MG63 (cell line): ENCODE results near the gene BEGAIN. TPM values are rescaled to one million over a fixed set of nuclear protein-coding genes. Genes with fewer than 3 reads are reported as not detected.

Source experiments
- DNase-seq: peaks from one replicate; pipeline ENCODE4 v3.0.0-alpha.2; 2020
- H3K27me3 ChIP-seq: fragments of 250-450 bp; sonication (Bioruptor Pico); 2 replicates; pipeline ENCODE4 v1.5.1; 2020; ENCODE audit warnings: mild to moderate bottlenecking, moderate library complexity
- H3K36me3 ChIP-seq: fragments of 250-450 bp; sonication (Bioruptor Pico); 2 replicates; pipeline ENCODE4 v1.5.1; 2020; ENCODE audit warnings: mild to moderate bottlenecking, moderate library complexity
- H3K4me3 ChIP-seq: fragments of 250-450 bp; sonication (Bioruptor Pico); 2 replicates; pipeline ENCODE4 v1.5.1; 2020; ENCODE audit warnings: mild to moderate bottlenecking, moderate library complexity
- H3K9me3 ChIP-seq: fragments of 250-450 bp; sonication (Bioruptor Pico); 2 replicates; pipeline ENCODE4 v1.5.1; 2020; ENCODE audit warnings: mild to moderate bottlenecking, moderate library complexity
- total RNA-seq: library from RNA; depleted of rRNA; stranded (reverse); fragments of >200 nt; shearing (Covaris generic); gene quantifications from 2 replicates; pipeline ENCODE4 v1.2.3, GENCODE V29; 2014; ENCODE audit warnings: low replicate concordance

The BEGAIN gene
- total RNA-seq, 1 experiment from 2014 or later = 2.3 TPM

DNA sequence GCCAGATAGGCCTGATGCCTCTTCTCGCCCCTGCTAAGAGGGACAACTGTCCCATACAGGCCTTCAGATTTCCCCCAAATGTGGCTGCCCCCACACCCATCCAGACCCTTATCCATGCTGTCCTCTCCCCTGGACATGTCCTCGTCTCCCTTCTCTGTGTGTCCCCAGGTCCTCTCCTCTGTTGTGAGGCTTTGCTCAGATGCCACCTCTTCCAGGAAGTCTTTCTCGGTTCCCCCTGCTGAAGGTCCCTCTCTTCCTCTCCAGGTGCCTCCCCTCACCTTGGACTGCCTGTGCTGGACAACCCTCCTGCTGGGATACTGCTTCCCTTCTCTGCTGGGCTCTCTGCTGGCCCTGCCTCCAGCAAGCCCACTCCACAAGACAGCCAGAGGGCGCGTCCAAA is 33.7 kb downstream of the BEGAIN start:
- H3K4me3 ChIP-seq = no peak overlapping the region
- no peaks in the 10 kb centered on the region for H3K27me3 ChIP-seq
- no peaks in the 10 kb centered on the region for H3K9me3 ChIP-seq
- no peak for DNase-seq
- H3K36me3 ChIP-seq = no peaks in the 10 kb centered on the region

DNA sequence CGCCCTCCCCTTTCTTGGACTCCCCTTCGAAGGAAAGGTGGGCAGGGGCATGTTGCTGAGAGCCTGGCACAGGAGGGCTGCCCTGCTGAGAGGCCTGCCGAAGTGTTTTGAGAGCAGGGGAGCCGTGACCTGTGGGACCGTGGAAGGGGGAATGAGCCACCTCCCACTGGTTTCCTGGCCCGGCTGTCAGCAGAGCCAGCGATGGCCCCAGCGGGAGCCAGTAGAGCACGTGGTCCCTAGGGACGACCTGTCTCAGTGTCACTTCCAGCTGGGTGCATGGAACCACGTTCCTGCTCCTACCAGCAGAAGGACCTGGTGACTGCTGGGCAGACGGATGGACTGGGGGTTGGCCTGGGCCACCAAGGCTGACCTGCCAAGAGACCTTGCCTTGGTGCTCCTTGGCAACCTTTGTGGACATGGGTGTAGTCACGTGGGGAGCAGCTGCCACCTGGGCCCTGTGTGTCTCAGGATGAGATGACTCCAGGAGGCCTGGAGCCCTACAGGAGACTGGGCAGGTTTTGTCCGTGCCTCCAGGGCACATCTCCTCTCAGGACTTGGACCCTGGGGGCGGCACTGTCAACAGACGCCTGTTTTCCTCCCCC is 34.6 kb downstream of the BEGAIN start:
- Histone ChIP-seq H3K36me3 (no peaks in the 10 kb centered on the region), H3K9me3 (no peaks in the 10 kb centered on the region), H3K27me3 (no peaks in the 10 kb centered on the region), H3K4me3 (no peak overlapping the region)
- DNase-seq = no peak

DNA sequence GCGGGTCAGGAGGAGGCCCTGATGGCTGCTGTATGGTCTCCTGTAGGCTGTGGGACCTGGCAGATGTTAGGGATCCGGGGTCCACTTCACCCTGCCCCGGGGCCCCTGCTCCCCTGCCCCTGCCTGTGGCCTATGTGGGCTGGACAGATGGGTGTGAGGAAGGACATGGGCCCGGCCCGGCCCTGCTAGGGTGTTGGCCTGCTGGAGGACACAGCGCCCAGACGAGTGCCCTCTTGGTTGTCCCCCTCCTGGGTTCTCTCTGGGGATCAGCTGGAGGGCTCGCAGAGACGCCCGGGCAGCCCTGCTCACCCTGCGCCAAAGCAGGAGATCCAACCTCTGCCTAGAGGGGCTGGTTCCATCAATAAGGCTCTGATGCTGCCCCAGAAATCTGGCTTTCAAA is 36.2 kb downstream of the BEGAIN start:
- H3K4me3 ChIP-seq = no peak overlapping the region
- no peaks in the 10 kb centered on the region for H3K27me3 ChIP-seq

DNA sequence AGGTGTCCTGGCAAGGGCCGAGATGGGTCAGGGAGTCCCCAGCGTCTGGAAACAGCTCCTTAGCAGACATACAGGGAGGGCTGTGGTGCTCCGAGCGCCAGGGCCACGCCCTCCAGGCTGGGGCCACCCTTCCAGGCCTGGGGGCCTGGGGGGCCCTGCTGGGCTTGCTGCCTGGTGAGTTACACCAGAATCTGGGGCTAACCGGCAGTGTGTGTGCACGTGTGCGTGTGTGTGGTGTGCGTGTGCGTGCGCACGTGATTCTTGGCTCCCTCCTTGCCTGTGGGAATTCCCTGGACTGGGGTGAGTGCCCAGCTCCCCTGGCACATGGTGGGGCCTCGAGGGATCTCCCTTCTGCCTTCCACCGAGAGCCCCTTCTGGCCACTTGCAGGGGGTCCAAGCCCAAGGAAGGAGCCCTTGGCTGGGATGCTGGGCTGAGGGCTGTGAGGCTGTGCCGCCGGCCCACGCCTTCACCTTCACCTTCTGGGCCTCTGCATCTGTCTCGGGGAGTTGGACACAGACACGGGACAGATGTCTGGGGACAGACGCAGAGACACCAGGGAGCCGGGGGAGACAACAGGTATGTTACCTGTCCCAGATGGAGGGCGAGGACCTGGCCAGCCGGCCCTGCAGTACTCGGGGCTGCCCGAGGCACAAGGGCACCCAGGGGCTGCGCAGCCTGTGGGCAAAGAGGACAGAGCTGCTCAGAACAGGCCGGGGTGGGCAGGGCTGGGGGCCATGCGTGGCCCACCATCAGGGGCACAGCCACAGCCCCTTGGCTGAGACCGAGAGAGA is 37.2 kb downstream of the BEGAIN start:
- no peak for DNase-seq
- Histone ChIP-seq H3K27me3 (no peaks in the 10 kb centered on the region), H3K36me3 (no peaks in the 10 kb centered on the region), H3K9me3 (no peaks in the 10 kb centered on the region), H3K4me3 (no peak overlapping the region)

More for the DNA sequence above, 36.2 kb downstream of the BEGAIN start:
- H3K36me3 ChIP-seq = no peaks in the 10 kb centered on the region
- no peaks in the 10 kb centered on the region for H3K9me3 ChIP-seq
- DNase-seq = no peak

DNA sequence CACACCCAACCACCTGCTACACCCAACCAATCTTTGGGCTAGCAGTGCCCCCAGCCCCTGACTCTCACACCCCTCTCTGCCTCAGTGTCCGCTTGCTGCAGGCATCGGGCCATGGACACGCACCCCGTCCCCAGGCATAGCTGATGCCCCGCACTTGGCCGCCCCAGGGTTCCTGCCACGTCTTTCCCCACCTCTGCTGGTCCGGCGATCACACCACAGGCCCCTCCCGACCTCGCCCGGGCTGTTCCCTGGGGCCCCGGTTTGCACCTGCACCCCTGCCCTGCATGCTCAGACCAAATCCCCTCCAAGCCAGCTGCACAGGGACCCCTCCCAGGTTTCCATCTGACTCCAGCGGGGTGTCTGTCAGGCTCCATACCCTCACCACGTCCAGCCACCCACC is 38.3 kb downstream of the BEGAIN start:
- DNase-seq = no peak
- no peaks in the 10 kb centered on the region for H3K27me3 ChIP-seq
- H3K36me3 ChIP-seq = no peaks in the 10 kb centered on the region
- H3K4me3 ChIP-seq = no peak overlapping the region
- no peaks in the 10 kb centered on the region for H3K9me3 ChIP-seq

DNA sequence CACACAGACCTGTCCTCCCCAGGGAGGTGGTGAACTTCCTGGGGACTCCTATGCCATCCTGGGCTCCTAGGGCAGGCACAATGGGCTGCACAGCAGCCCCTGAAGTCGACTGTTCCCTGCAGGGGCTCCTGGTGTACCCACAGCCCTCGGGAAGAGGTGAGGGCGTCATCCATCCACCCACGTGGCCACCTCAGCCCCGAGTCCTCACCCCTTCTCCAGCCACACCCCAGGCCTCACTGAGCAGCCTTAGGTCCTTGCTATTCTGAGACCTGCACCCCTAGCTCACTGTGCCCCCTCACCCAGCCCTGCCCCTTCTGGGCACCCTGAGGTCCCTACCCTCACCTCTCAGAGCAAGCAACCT is 38.9 kb downstream of the BEGAIN start:
- no peaks in the 10 kb centered on the region for H3K9me3 ChIP-seq
- no peaks in the 10 kb centered on the region for H3K36me3 ChIP-seq
- DNase-seq = no peak
- no peak overlapping the region for H3K4me3 ChIP-seq
- H3K27me3 ChIP-seq = no peaks in the 10 kb centered on the region

DNA sequence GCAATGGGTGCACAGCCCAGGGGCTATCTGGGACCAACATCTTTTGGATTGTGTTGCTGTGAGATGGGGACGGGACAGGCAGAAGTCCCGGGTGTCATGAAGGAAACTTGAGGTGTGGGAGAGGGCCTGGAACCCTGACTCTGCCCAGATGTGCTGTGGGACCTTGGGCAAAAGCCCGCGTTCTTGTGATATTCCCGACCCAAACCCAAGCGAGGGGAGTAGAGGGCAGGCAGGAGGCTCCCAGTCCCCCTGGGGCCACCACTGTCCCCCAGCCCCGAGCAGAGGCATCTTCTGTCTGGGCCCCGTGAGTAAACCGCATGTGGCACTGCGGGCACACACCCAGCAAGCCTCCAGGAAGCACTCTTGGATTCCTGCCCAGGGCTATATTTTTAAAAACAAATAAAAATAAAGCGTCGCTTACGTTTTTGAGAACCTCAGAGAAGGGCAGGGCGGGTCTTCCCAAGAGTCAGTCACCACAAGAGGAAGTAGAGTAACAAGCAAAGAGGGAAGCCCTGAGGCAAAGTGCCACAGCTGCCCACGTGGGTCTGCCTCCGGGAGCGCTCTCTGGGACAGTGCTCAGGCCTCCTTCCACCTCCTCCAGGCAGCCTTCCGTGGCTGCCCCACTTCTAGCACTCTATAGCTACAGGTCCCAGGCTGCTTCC is 39.5 kb downstream of the BEGAIN start:
- no peaks in the 10 kb centered on the region for H3K9me3 ChIP-seq
- H3K36me3 ChIP-seq = no peaks in the 10 kb centered on the region
- no peak overlapping the region for H3K4me3 ChIP-seq
- H3K27me3 ChIP-seq = no peaks in the 10 kb centered on the region
- peak; percentile 64 for DNase-seq

DNA sequence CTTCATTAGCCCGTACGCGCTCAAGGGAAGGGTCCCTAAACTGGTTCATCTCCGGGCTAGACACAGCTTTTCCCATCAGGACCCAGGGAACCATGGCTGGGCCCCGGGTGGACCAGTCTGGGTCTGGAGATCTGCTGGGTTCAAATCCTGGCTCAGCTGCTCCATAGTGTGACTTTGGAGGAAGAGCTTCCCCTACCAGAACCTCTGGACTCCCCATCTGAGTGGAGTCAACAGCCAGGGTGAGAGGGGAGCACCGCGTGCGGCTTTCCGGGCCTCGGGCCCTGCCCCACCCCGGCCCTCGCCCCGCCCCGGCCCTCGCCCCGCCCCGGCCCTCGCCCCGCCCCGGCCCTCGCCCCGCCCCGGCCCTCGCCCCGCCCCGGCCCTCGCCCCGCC is 41.2 kb downstream of the BEGAIN start:
- peak; percentile 26 for DNase-seq
- H3K4me3 ChIP-seq = no peak overlapping the region
- H3K9me3 ChIP-seq = no peaks in the 10 kb centered on the region
- no peaks in the 10 kb centered on the region for H3K27me3 ChIP-seq
- no peaks in the 10 kb centered on the region for H3K36me3 ChIP-seq

DNA sequence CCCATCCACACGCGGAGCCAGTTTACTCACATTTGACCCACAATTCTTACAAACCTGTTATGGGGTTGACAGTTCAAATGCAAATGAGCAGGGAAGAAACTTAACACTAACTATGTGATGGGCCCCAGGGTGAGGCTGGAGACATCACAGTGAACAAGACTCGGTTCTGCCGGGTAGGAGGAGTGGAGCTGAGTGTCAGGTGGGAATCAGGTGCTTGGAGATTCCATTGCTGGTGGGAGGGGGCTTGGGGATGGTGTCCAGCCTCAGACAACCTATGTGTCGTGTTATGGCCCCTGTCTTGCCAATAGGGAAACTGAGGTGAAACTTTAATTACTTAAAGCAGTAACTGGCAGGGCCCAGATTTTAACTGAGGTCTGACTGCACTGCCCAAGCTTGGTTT is 41.9 kb downstream of the BEGAIN start:
- Histone ChIP-seq H3K27me3 (no peaks in the 10 kb centered on the region), H3K4me3 (no peak overlapping the region), H3K36me3 (no peaks in the 10 kb centered on the region), H3K9me3 (no peaks in the 10 kb centered on the region)
- DNase-seq = no peak

DNA sequence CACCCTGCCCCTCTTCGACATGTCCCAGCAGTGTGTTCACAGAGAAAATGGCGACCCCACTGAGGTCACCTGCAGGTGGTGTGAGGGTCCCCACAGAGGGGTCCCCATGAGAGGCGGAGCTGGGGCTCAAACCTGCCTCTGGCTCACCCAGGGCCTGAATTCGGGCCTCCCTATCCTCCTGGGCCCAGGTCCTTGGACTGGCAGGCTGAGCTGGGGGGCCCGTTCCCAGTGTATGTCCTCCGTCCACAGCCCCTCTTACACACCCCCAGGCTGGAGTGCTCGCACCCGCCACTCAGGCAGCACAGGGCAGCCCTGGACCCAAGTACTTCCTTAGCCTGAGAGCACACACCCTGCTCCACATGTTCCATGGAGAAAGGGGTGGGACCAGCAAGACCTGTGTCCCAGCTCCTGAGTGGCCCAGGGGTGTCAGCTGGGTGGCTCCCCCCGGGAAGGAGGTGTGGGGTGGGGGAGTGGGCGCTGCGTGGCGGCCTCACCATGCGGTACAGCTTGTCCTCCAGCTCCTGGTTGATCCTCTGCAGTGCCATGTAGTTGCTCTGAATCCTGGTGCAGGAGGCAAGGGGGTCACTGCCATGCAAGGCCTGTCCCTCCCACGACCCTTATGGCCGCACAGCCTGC is 42.6 kb downstream of the BEGAIN start:
- DNase-seq = no peak
- H3K27me3 ChIP-seq = no peaks in the 10 kb centered on the region
- no peak overlapping the region for H3K4me3 ChIP-seq
- H3K9me3 ChIP-seq = no peaks in the 10 kb centered on the region
- H3K36me3 ChIP-seq = no peaks in the 10 kb centered on the region

DNA sequence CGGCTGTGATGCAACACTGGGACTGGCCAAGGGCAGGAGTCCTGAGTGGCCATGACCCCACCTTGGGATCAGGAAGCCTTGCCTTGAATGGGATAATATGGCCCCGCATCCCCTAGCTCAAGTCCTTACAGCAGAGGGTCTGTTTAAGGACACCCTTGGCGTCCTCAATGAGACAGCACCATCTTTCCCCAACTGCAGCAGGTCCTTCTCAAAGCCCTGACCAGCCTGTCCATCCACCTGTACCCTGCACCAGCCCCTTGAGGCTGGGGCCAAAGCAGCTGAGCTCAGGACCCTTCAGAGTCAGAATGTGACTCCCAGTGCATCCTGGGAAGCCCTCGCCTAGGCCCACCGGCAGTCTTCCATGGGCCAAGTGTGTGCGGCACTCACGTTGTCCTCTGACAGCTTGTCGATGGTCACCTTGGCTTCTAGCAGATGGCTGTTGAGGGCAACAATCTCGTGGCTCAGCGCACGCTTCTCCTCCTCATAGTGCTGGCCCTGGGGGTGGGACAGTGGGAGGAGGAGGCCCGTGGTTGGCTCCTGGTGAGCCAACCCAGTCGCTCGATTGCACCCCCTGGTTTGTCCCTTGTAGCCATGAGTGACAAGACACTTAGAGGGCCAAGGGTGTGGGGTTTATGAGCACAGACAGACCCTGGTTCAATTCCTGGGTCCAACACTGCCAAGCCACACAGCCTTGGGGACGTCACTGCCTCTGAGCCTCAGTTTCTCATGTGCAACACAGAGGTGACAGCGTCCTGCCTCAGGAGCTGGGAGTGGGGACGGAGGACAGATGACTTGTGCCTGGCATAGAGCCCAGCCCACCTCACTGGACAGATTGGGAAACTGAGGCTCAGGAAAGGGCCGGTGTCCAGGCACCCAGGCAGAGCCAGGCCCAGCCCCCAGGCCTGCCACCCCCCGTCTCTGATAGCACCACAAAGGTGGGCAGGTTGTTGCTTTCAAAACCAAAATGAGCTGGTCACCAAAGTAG is 43.5 kb downstream of the BEGAIN start:
- Histone ChIP-seq H3K4me3 (no peak overlapping the region), H3K9me3 (no peaks in the 10 kb centered on the region), H3K27me3 (no peaks in the 10 kb centered on the region), H3K36me3 (no peaks in the 10 kb centered on the region)
- DNase-seq = no peak

DNA sequence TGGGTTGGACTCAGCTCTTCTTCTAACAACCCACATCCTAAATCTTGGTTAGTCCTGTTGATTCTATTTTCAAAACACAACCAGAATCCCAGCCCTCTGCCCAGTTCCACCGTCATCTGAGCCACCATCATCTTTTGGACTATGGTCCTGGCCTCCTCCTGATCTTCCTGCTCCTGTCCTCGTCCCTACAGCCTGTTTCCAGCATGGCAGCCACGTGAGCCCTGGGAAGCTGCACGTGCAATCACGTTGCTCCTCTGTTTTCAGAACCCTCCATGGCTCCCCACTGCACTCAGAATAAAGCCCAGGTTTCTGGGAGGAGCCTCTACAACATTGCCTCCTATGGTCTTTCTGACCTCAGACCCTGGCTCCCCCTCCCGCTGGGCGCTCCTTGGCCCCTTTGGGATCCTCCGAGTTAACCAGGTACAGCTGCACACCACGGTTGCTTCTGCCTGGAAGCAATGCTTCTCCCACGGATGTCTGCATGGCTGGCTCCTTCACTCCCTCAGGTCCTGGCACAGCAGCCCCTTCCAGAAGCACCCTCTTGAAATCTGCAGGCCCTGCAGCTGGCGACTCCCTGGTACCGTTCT is 44.5 kb downstream of the BEGAIN start:
- Histone ChIP-seq H3K4me3 (no peak overlapping the region), H3K9me3 (no peaks in the 10 kb centered on the region), H3K36me3 (no peaks in the 10 kb centered on the region), H3K27me3 (no peaks in the 10 kb centered on the region)
- no peak for DNase-seq

DNA sequence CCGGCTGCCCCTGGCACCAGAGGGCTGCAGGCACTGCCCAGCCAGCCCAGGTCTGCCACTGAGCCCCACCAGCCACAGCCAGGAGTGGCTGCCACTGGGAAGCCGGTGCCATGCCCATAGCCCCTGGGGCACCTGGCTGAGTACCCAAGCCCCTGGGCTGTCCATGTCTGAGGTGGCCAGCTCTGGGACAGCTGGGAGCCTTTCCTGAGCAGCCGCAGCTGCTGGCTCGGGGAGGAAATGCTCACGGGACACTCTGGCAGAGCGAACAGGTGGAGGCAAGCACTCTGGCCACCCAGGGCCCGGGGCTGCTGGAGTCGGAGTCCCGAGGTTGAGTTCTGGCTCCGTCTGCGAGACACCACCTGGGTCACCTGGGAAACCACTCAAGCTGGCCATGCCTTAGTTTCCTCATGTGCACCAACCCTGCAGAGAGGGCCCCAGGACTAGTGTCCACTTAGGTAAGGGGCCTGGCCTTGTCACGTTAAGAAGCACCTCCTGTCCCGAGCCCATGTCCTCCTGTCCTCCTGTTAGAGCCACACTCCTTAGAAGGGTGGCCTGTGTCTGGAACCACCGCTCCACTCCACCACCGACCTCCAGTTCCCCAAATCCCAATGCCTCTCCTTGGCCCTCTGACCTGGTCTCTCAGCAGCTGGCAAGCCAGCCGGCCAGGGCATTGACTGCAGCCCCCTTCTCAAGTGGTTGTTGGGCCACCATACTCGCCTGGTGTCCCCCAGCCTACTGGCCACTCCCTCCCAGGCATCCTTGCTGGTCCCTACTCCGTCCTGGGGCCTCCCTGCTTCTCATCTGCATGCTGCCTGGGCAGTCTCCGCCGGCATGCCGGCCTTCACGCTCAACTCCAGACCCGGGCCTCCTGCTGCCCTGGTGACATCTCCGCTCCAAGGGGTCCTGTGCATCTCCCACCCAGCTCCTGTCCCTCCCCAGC is 45.3 kb downstream of the BEGAIN start:
- DNase-seq = no peak
- Histone ChIP-seq H3K27me3 (no peaks in the 10 kb centered on the region), H3K9me3 (no peaks in the 10 kb centered on the region), H3K4me3 (no peak overlapping the region), H3K36me3 (no peaks in the 10 kb centered on the region)

DNA sequence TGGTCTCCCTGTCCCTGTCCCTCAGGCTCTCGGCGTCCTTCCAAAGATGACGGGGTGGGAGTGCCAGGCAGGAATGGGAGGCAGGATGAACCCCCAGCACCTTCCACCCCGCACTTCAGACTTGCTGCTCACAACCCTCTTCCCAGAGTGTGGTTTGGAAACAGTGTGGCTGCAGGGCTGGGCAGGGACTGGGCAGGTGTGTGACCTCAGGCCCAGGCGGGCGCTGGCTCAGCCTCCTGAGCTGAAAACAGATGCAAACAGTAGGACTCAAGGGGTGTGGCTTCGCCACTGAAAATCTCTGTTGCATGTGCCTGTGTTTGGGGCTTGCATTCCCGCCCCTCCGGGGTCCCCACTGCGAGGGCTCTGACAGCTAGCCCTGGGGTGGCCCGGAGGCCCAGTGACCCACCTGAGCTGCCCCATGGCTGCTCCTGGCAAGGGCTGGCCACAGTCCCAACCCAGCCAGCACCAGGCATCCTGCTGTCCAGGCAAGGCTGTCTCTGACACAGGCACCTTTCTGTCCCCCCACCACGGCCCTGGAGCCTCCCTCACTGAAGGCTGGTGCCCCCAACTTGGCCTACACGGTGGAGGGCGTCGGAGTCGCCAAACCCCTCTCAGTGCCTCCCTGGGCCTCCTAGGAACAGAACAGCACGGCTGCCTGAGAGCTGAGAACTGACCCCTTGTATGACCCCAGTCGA is 46.1 kb downstream of the BEGAIN start:
- no peak overlapping the region for H3K4me3 ChIP-seq
- H3K36me3 ChIP-seq = no peaks in the 10 kb centered on the region
- DNase-seq = no peak
- no peaks in the 10 kb centered on the region for H3K27me3 ChIP-seq
- no peaks in the 10 kb centered on the region for H3K9me3 ChIP-seq
